Activated CD8-positive, alpha-beta memory T cell treated with anti-CD3 and anti-CD28 coated beads, Interleukin-2, amount 50 U/mL, for 24 hours (primary cell): ENCODE data around the gene DDX47.
"Not testable (repeated sequence)": the region's sequence is repeated elsewhere in the genome, so short reads cannot be mapped to it uniquely, and the experiment has no call there.

ENCODE experiments used
- DNase-seq: peaks from one replicate; pipeline ENCODE4 v3.0.0-alpha.2; 2020; ENCODE audit errors: extremely low read depth

The DDX47 gene

DNA sequence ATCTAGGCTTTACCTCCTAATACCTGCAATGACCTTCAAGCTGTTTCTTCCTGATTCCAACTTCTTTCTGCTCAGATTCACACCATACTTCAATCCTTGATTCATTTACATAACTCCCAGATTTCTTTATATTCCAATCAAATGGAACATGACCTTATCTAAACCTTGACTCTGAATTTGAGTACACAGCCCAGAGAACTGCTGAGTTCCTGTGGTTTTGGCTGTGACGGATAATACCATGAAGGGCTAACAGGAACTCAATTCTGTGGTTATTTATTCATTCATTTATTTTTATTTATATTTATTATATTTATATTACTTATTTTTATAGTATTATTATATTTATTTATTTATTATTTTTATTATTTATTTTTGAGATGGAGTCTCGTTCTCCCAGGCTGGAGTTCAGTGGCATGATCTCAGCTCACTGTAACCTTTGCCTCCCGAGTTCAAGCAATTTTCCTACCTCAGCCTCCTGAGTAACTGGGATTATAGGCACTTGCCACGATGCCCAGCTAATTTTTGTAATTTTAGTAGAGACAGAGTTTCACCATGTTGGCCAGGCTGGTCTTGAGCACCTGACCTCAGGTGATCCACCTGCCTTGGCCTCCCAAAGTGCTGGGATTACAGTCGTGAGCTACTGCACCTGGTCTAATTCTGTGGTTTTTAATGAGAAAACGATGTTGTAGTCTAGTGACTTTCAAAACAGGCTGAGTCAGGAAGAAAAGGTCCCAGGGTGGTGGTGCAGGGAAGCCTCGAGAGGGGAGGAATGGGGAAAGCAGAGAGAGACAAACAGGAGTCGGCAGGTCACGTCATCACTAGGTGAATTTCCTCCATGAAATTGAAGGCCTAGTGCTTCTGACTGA is 16.0 kb upstream of the DDX47 start:
- no peak for DNase-seq

DNA sequence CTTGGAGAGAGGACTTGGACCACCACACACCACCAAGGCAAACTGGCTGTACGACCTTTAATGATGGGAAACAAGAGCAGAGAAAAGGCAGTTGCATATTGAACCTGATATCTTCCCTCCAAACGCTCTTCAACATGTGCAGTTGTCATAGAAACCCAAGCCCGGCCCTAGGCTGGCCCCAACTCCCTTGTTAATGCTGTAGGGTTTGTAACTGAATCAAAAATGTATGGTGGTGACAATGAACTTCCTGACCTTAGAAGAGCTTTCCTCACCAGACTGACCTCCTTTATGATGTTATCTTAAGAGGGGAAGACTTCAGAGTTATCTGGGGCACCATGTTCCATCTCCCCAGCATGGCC is 15.4 kb upstream of the DDX47 start:
- no peak for DNase-seq

DNA sequence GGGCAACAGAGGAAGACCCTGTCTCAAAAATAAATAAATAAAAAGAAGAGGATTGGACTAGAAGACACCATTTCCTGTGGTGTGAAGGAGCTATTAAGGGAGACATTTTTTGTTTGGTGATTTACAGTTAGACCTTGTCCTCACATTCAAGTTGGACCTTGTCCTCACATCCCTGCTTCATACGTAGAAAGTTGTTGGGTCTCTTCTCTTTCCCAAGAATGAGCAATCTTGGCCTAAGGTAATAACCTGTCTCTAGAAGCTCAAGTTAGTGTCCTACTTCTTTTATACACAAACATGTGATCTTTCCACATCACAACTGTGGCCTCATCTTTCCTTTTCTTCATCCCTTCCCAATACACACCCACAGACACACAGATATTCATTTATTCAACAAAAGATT is 14.7 kb upstream of the DDX47 start:
- DNase-seq: no peak

DNA sequence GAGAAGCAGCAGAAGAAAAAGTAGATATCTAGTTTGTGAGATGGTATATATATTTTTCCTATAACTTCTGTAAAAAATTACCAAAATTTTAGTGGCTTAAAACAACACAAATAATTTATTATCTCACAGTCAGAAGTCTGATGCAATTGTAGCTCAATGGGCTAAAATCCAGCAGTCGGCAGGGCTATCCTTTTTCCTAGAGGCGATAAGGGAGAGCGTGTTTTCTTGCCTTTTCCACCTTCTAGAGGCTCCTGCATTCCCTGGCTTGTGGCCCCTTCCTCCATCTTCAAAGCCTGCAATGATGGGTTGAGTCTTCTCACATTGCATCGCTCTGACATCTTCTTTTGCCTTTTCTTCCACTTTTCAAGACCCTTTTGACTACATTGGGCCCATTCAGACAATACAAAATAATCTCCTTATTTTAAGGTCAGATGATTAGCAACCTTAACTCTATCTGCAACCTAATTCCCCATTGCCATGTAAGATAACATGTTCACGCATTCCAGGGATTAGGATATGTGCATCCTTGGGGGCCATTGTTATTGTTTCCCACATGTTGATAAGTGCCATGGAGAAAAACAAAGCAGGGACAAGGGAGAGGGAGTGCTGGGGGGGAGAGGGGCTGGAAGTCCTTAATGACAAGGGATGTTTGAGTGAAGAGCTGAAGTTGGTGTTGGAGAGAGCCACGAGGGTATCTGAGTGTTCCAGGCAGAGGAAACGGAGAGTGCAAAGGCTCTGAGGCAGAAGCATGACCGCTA is 13.8 kb upstream of the DDX47 start:
- no peak for DNase-seq

DNA sequence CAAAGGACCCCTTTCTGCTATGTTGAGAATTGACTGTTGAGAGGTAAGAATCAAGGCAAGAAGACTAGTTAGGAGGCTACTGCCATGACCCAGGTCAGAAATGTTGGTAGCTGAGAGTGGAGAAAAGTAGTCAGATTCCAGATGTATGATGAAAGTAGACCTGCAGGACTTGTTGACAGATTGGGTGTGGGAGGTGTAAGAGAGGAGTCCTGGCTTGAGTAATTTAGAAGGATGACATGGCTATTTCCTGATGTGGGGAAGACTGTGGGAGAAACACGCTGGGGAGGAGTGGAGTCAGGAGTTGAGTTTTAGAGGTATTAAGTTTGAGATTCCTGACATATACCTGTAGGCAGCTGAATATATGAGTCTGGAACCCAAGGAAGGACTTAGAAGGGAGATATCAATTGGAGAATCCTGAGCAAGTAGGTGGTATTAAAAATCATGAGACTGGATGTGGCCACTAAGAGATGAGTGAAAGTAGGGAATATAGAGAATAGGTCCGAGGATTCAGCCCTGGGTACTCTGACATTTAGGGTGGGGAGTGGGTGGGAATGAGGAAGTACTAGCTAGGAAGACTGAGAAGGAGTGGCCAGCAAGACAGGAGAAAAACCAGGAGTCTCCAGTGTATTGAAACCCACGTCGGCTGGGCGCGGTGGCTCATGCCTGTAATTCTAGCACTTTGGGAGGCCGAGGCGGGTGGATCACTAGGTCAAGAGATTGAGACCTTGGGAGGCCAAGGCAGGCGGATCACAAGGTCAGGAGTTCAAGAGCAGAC is 12.6 kb upstream of the DDX47 start:
- no peak for DNase-seq

DNA sequence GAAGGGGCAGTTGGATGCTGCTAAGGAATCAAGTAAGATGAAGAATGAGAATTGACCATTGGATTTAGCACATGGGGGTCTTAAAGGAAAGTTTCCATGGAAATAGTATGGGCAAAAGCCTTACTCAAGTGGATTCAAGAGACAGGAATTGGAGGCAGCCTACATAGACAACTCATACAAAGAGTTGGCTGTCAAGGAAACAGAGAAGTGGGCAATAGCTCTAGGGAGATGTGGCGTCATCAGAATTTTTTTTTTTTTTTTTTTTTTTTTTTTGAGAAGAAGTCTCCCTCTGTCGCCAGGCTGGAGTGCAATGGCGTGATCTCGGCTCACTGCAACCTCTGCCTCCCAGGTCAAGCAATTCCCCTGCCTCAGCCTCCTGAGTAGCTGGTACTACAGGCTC is 11.5 kb upstream of the DDX47 start:
- DNase-seq: not testable (repeated sequence)

DNA sequence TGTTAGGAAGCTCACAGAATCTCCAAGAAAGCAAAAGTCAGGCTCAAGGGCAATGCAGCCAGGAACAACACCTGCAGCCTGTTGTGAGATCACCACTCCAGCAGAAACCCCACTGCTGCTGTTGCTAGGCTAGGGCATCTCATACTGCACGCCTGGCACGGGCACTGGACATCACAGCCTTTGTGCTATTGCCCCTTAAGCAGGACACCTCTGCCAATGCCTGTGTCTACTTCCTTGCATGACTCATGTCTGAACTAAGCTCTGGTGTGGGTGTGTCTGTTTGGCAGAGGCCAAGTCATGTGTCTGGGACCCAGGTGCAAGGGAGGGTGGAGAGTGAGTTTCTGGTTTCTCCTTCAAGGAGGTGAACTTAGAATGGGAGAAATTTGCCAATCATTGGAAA is 10.0 kb upstream of the DDX47 start:
- no peak for DNase-seq

DNA sequence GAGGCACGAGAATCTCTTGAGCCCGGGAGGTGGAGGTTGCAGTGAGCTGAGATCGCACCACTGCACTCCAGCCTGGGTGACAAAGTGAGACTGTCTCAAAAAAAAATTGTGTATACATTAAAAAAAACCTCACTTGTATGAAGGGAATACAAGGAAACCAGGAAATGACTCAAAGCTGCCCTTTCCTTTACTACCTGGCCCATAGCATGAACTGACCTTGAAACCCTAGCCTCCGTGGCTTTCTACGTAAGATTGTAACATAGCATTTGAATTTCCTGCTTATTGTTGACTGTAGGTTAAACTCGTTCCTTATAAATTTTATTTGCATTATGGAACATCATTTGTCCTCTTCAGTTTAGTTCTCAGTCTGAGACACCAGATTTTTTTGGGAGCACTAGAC is 9.1 kb upstream of the DDX47 start:
- DNase-seq: no peak

DNA sequence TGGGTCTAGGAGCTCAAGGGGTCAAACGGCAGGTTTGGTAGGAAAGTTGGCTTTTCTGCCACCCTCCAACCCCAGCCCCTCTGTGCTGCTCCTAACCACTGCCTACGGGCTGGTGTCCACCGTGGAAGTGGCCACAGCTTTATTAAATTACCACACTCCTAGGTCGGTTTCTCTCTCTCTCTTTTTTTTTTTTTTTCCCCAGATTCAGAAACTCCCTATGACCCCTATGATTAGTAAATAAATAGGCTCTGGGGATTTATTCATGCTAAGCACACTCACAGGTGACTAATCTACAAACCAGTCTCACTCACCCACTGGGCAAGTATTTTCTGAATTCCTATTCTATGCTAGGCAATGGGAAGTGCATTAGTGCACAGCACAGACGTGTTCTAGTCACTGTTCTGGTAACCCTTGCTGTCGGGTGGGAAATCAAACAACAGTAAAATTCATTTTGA is 8.7 kb upstream of the DDX47 start:
- no peak for DNase-seq

DNA sequence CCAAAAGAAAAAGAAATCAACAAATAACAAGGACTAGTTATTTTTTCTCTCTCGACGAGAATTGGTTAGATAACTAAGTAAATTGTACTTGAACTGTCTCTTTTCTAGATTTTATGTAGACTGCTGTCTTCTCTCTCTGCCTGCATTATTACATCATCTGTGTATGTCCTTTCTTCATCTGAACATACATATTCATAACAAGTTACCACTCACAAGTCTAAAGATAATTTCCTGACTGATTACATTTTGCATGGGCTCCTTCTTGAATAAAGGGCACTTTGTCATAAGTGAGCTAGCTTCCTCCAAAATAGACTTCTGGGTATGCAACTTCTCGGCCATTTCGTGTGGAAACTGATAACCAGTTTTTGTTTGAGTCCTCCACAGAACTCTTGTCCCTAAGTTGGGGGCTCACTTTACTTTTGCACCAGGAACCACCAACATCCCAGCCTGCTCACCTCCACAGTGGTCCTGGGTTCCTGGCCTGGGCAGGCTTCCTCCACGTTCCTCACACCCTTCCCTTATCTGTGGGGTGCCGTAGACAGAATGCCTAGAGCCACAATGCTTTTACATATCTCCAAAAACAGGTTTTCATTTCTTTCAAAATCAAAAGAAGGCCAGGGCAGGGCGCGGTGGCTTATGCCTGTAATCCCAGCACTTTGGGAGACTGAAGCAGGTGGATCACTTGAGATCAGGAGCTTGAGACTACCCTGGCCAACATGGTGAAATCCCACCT is 6.2 kb upstream of the DDX47 start:
- DNase-seq: no peak

DNA sequence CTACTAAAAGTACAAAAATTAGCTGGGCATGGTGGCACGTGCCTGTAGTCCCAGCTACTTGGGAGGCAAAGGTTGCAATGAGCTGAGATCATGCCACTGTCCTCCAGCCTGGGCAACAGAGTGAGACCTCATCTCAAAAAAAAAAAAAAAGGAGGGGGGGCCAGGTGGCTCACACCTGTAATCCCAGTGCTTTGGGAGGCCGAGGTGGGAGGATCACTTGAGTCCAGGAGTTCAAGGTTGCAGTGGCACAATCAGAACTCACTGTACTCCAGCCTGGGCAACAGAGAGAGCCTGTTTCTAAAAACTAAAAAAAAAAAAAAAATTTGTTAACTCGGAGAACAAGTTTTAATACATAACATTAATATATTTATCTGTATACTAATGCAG is 5.6 kb upstream of the DDX47 start:
- not testable (repeated sequence) for DNase-seq

DNA sequence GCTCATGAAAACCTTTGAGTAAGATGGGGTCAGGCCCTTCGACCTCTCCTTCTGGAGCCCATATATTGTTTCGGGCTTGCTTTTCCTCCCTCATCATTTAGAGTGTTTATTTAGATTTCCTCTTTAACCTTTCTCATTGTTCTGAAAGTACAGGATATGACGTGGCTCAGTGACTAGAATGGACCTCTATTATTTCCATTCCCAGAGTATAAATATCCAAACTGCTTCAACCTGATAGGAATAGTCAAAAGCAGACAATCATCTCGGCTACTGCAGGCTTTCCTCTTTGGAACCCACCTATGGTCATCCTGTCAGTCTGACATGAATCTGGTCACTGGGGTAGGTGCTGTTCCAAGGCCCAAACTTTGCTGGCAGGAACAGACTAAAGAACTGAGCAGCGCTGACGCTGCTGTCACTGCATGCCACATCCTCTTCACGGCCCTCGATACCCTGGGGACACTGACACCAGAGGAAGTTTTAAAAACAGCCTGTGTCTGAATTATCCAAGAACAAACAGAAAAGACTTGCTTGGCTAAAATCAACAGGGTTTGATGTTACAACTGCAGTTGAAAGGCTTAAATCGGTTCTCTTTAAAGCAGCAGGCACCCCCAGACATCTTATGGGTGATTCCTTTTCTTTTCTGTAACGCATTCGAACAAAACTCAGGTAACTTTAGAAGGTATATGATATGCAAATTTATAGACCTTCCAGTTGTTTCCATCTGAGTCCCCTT is 5.0 kb upstream of the DDX47 start:
- no peak for DNase-seq

DNA sequence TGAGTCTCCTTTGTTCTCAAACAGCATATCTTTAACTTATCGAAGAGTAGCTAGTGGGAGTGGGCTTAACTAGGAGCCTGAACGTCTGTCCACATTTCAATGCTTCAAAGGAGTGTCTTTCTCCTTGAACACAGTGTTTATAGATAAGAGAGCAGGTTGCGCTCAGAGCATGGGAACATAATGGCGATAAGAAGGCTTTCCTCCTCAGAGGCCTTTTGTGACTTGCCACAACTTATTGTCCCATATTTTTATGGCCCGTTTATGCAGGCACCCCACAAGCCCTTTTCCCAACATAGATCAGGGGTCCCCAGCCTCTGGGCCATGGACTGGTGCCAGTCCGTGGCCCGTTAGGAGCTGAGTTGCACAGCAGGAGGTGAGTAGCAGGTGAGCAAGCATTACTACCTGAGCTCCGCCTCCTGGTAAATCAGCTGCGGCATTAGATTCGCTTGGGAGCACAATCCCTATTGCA is 2.6 kb upstream of the DDX47 start:
- DNase-seq: no peak

DNA sequence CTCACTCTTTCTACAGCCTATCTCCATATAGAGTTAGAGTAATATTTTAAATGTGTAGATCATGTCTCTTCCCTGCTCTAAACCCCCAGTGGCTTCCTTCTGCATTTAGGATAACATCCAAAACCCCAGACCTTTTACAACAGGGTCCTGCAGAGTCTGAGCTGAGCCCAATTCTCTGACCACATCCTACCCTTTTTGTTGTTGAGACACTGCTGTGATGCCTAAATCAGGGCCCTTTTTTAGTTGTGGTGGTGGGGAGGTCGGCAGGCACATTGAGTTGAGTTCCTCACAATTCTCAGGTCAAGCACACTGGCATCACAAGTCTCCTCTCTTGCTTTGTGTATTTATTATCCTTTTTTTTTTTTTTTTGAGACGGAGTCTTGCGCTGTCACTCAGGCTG is 1.8 kb upstream of the DDX47 start:
- no peak for DNase-seq

DNA sequence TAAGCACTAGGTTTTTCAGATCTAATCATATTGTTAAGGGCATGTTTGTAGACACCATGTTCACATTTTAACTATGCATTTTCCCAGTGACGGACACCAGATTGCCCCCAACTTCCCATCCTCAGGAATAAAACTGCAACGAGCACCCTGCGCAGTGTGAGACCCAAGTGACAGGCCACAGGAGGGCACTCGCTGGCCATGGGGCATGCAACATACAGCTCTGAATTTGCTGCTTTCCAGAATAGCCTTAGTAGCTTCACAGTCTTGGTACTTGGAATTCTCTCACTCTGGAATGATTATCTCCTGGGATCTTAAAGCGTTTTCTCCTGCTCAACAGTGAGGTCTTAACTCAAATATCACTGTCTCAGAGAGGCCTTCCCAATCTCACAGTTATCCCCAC is 972 bp upstream of the DDX47 start:
- no peak for DNase-seq

DNA sequence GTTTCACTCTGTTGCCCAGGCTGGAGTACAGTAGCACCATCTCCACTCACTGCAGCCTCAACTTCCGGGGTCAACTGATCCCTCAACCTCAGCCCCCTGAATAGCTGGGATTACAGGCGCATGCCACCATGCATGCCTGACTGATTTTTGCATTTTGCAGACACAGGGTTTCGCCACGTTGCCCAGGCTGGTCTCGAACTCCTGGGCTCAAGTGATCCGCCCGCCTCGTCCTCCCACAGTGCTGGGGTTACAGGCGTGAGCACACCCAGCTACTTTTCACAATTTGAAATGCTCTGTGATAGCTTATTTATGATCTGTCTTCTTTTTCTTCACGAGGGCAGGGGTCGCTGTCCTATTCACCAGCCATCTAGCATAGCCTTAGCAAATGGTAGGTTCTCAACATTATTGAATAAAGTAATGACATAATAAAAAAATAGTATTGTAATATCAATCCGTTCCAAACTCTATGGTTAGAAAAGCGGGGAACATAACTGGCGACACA is 477 bp upstream of the DDX47 start:
- no peak for DNase-seq

DNA sequence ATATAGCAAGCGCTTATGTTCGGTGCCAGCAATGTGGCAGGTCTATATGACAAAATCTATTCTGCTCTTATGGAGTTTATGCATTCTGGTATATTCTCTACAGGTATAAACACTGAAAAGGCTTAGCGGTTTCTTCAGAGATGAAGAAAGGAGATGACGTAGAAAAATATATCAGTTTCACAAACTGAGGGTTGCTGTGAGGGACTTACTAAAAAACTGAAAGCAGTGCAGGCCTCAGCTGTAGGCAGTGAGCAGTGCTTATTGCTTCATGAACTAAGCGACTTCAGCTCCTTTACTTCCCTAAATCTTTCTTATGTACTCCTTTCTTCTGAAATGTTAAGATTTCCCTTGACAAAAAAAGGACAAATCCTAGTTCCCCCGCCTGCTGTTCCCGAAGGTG is 4.5 kb downstream of the DDX47 start:
- no peak for DNase-seq

DNA sequence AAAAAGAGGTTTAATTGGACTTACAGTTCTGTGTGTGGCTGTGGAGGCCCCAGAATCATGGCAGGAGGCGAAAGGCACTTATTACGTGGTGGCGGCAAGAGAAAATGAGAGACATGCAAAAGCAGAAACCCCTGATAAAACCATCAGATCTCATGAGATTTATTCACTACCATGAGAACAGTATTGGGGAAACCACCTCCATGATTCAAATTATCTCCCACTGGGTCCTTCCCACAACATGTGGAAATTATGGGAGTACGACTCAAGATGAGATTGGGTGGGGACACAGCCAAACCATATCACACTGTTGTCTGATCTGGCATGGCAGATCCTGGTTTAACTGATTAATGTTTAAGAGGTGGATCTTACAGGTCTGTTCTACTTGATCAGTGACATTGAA is 5.6 kb downstream of the DDX47 start:
- no peak for DNase-seq

DNA sequence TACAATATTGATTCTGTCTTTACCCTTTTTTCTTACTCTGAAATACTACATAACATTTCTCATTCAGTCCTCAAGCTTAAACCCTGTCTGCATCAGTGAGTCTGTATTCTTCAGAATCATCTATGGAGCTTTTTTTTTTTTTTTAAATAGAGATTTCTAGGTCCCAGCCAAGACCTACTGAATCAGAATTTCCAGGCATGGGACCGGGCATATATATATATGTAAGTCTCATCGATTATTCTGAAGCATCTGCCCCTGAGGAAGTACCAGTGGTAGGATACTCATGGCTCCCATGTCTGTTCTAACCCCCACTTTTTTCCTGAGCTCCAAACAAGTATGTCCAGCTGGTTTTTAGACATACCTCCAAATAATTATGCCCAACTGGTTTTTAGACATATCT is 6.1 kb downstream of the DDX47 start:
- no peak for DNase-seq

DNA sequence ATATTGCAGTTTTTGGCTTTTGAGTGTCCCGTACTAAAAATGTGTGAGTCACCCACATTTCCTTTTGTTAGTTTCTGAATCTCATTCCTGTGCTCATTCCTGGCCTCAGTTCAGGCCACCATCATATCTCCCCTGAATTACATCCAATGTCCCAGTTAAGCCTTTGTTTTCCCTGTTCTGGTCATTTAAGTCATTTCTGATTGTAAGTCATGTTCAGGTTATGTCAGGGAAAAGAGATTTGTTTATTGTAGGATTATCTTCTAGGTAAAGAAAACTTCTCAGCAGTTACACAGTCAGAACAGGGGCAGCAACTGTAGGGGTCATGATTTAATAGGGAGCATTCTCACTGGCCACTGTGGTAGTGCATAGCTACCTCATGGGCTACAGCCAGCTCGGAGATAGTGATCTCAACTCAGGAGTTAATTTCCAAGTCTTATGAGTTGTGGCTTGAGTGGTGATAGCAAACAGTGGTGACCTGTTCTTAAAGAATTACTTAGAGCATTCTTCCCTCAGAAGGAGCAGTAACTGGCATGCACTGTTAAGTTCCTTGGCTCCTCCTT is 6.7 kb downstream of the DDX47 start:
- DNase-seq: no peak

DNA sequence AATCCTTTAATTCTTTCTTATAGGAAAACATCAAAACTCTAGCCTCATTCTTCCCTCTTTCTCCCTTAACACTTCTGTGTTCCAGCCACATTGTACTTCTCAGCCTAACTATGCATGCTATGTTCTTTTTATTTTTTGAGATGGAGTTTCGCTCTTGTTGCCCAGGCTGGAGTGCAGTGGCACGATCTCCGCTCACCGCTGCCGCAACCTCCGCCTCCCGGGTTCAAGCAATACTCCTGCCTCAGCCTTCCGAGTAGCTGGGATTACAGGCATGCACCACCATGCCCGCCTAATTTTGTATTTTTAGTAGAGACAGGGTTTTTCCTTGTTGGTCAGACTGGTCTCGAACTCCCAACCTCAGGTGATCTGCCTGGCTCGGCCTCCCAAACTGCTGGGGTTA is 7.2 kb downstream of the DDX47 start:
- DNase-seq: not testable (repeated sequence)
